WERI-Rb-1 (cell line): Measurements from ENCODE around the gene EPS8L3.

Experiments used
- DNase-seq: peaks from one replicate; pipeline ENCODE4 v3.0.0-alpha.2; 2020
- H3K27ac ChIP-seq: fragments of 250-450 bp; sonication (Bioruptor Pico); 2 replicates; pipeline ENCODE4 v1.5.1; 2020; ENCODE audit warnings: mild to moderate bottlenecking, moderate library complexity
- H3K27me3 ChIP-seq: fragments of 250-450 bp; sonication (Bioruptor Pico); 2 replicates; pipeline ENCODE4 v1.5.1; 2021; ENCODE audit warnings: mild to moderate bottlenecking, low read depth, moderate library complexity; ENCODE audit not compliant: insufficient read depth, severe bottlenecking
- H3K36me3 ChIP-seq: fragments of 250-450 bp; sonication (Bioruptor Pico); 2 replicates; pipeline ENCODE4 v1.5.1; 2020; ENCODE audit warnings: mild to moderate bottlenecking, moderate library complexity
- H3K4me3 ChIP-seq: 2 replicates; pipeline ENCODE4 v1.5.1; 2011; ENCODE audit warnings: low read depth, mild to moderate bottlenecking, control low read depth, low read length
- H3K9me3 ChIP-seq: fragments of 250-450 bp; sonication (Bioruptor Pico); 2 replicates; pipeline ENCODE4 v1.5.1; 2021; ENCODE audit warnings: mild to moderate bottlenecking, moderate library complexity; ENCODE audit not compliant: severe bottlenecking
- CTCF ChIP-seq: IDR thresholded peaks from 2 replicates; pipeline ENCODE4 v1.5.1; 2011; ENCODE audit warnings: low read depth, mild to moderate bottlenecking, control low read depth, inconsistent platforms, low read length

Gene EPS8L3

DNA sequence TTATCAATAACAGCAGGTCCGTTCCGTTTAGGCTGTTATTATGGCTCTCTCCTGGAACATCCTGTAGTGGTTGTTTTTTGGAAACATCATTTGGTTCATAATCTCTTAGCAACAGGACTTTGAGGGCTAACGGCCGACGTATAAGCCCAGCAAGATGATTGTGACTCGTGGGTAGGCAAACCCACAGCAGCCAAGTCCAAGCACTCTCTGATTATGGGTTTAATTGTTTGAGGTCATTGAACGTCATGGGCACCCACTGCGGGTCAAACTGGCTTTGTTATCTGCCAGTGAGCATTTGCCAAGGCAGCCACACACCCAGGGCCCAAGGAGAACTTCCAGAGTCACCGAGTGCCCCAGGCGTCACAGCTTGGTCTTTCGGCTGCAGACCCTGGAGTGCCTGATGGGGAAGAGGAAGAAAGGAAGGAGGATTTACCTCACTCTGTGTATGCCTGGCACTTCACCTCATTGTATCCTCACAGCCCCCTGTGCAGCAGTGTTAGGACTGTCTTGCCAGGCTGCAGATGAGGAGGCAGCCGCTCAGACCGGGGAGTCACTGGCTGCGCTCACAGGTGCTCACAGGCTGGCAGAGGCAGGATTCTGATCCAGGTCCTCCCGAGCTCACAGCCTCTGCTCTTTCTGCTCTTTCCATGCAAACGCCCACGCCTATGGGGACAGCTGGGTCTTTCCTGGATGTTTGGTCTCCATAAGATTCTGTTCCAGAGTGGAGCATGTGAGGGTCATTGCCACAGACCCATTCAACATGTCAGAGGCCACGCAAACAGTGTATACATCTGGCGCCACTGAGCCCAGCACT, 30.8 kb upstream of the EPS8L3 start:
- Histone ChIP-seq H3K27me3 (no peaks in the 10 kb centered on the region), H3K36me3 (no peaks in the 10 kb centered on the region), H3K4me3 (no peak overlapping the region), H3K9me3 (no peaks in the 10 kb centered on the region), H3K27ac (no peak overlapping the region)
- TF ChIP-seq CTCF = no peak
- no peak for DNase-seq

GRCh38 chr1:109793486-109794318, 30.0 kb upstream of the EPS8L3 start:
- H3K27me3 ChIP-seq = no peaks in the 10 kb centered on the region
- H3K27ac ChIP-seq = peak overlapping the region; percentile 55
- H3K9me3 ChIP-seq = no peaks in the 10 kb centered on the region
- TF ChIP-seq CTCF = no peak
- H3K36me3 ChIP-seq = no peaks in the 10 kb centered on the region
- DNase-seq = peak; percentile 64
- H3K4me3 ChIP-seq = peak overlapping the region; percentile 10; the same call in 1 of the 2 replicates

GRCh38 chr1:109793089-109793485, 29.4 kb upstream of the EPS8L3 start:
- TF ChIP-seq CTCF = no peak
- H3K36me3 ChIP-seq = no peaks in the 10 kb centered on the region
- H3K9me3 ChIP-seq = no peaks in the 10 kb centered on the region
- H3K27ac ChIP-seq = peak overlapping the region; percentile 55
- no peak overlapping the region for H3K4me3 ChIP-seq
- H3K27me3 ChIP-seq = no peaks in the 10 kb centered on the region
- no peak for DNase-seq

- Histone ChIP-seq H3K9me3 (peaks cover 4% of the 10 kb centered on the region), H3K27ac (no peak overlapping the region), H3K27me3 (no peaks in the 10 kb centered on the region), H3K4me3 (no peak overlapping the region), H3K36me3 (no peaks in the 10 kb centered on the region)
- DNase-seq = no peak
- TF ChIP-seq CTCF = no peak
These were observed 28.5 kb upstream of the EPS8L3 start for GRCh38 chr1:109792056-109792831.

GRCh38 chr1:109791495-109792043, 27.8 kb upstream of the EPS8L3 start:
- no peak for DNase-seq
- Histone ChIP-seq H3K36me3 (no peaks in the 10 kb centered on the region), H3K27me3 (no peaks in the 10 kb centered on the region), H3K4me3 (no peak overlapping the region), H3K27ac (no peak overlapping the region), H3K9me3 (peaks cover 4% of the 10 kb centered on the region)
- TF ChIP-seq CTCF = no peak
